Measurements from ENCODE around the gene CD72.

DNA sequence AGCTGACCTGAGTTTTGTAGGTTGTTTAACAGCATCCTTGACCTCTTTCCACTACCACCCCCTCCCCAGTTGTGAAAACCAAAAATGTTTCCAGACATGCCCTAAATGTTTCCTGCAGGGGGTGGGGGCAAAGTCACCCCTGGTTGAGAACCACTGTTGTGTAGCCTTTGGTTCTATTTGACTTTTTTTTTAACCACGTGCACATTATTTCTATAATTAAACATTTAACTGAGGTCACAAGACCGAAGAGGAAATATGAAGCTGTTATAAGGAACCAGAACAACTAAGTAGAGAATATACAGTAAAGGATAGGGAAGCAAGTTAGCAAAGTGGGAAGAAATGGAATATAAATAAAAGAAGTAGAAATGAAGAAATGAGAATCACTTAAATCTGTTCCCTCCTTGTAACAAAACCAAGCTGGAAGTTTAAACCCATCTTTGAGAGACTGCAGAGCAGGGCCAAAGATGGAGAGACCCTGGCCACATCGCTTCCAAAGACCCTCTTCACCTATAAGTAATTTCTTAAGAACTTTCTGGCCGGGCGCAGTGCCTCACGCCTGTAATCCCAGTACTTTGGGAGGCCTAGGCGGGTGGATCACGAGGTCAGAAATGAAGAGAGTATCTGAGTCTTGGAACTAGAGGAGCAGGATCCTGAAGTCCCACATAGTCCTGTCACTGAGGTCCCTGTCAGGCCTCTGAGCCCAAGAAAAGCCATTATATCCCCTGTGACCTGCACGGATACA is 18.1 kb upstream of the CD72 start:
- no peak for TF ChIP-seq FOSL2 (IDR thresholded peaks at IDR 0.05)
- TF ChIP-seq FOSL2 (CRISPR knock-in tag; IDR thresholded peaks at IDR 0.05), result no peak
- TF ChIP-seq CTCF (IDR thresholded peaks at IDR 0.05), result no peak
- no peak for TF ChIP-seq SMC3 (IDR thresholded peaks at IDR 0.05)
- no peak for TF ChIP-seq JUNB (IDR thresholded peaks at IDR 0.05)
- no peak for TF ChIP-seq POLR2A (IDR thresholded peaks at IDR 0.05; ENCODE audit: low read length)
- TF ChIP-seq RAD21 (conservative IDR thresholded peaks at IDR 0.05 in 1 of 2, IDR thresholded peaks at IDR 0.05 in 1 of 2), result no peak
- no peak for TF ChIP-seq GATA3 (IDR thresholded peaks at IDR 0.05; ENCODE audit: borderline replicate concordance)
- TF ChIP-seq HDAC2 (IDR thresholded peaks at IDR 0.05), result no peak

All from A549 (cell line).